CD4-positive, alpha-beta T cell treated with Interleukin-4 for 1 hour (primary cell): ENCODE data around the gene WDR3.

ENCODE experiments used
- DNase-seq, 2 donors: peaks; one replicate each; pipeline ENCODE4 v3.0.0-alpha.2; 2020 to 2022

Gene WDR3

GRCh38 chr1:117959364-117959763 is 29.8 kb downstream of the WDR3 start:
- DNase-seq: no peak

GRCh38 chr1:117964290-117965038 is 34.9 kb downstream of the WDR3 start:
- DNase-seq: no peak

- no peak for DNase-seq
Observed at GRCh38 chr1:117967477-117967876, 37.9 kb downstream of the WDR3 start.

- DNase-seq: no peak
Observed at GRCh38 chr1:117967881-117968280, 38.3 kb downstream of the WDR3 start.

GRCh38 chr1:117970252-117970651 is 40.7 kb downstream of the WDR3 start:
- no peak for DNase-seq

GRCh38 chr1:117971777-117972176 is 42.2 kb downstream of the WDR3 start:
- DNase-seq: no peak

GRCh38 chr1:117976381-117976780 is 46.8 kb downstream of the WDR3 start:
- DNase-seq: no peak

- no peak for DNase-seq
Observed at GRCh38 chr1:117981455-117982192, 52.1 kb downstream of the WDR3 start.

GRCh38 chr1:117985239-117985638 is 55.7 kb downstream of the WDR3 start:
- DNase-seq: no peak

GRCh38 chr1:117985973-117986372 is 56.4 kb downstream of the WDR3 start:
- no peak for DNase-seq

- DNase-seq: no peak
Observed at GRCh38 chr1:118004312-118004711, 74.8 kb downstream of the WDR3 start.

- DNase-seq: no peak
Observed at GRCh38 chr1:118007391-118007790, 77.9 kb downstream of the WDR3 start.

GRCh38 chr1:118008011-118008410 is 78.5 kb downstream of the WDR3 start:
- DNase-seq: no peak

GRCh38 chr1:118012515-118013124 is 83.1 kb downstream of the WDR3 start:
- no peak for DNase-seq

GRCh38 chr1:118013336-118013735 is 83.8 kb downstream of the WDR3 start:
- DNase-seq: no peak

- DNase-seq: no peak
Observed at GRCh38 chr1:118013938-118014337, 84.4 kb downstream of the WDR3 start.
